Fibroblast of pulmonary artery (primary cell): ENCODE data around the gene POLR2L.

Experiments used
- DNase-seq: peaks from one replicate; pipeline ENCODE4 v3.0.0-alpha.2; 2010; ENCODE audit warnings: low read depth
- H3K4me3 ChIP-seq: replicated peaks from 2 replicates; pipeline ENCODE4 v1.5.1; 2011; ENCODE audit warnings: low read depth, mild to moderate bottlenecking, control low read depth, low read length, moderate library complexity
- CTCF ChIP-seq: IDR thresholded peaks from 2 replicates; pipeline ENCODE4 v1.5.1; 2011; ENCODE audit warnings: mild to moderate bottlenecking, control low read depth, low read length, inconsistent platforms; ENCODE audit errors: missing control alignments

Gene POLR2L

GRCh38 chr11:843818-844692, 1.7 kb upstream of the POLR2L start:
- TF ChIP-seq CTCF, result no peak
- peak; percentile 98 for DNase-seq
- H3K4me3 ChIP-seq, result peak overlapping the region; percentile 92

GRCh38 chr11:843086-843734, 881 bp upstream of the POLR2L start:
- no peak for DNase-seq
- peak overlapping the region; percentile 92 for H3K4me3 ChIP-seq
- TF ChIP-seq CTCF, result no peak

GRCh38 chr11:841981-842369, 354 bp downstream of the POLR2L start:
- DNase-seq, result no peak
- peak overlapping the region; percentile 92 for H3K4me3 ChIP-seq
- TF ChIP-seq CTCF, result no peak

GRCh38 chr11:839875-840617, 2.3 kb downstream of the POLR2L start:
- peak overlapping the region; percentile 92 for H3K4me3 ChIP-seq
- DNase-seq, result no peak
- TF ChIP-seq CTCF, result peak; percentile 24

- TF ChIP-seq CTCF, result no peak
- H3K4me3 ChIP-seq, result no peak overlapping the region
- DNase-seq, result no peak
Observed at GRCh38 chr11:839280-839623, 3.1 kb downstream of the POLR2L start.

- TF ChIP-seq CTCF, result no peak
- no peak overlapping the region for H3K4me3 ChIP-seq
- no peak for DNase-seq
Observed at GRCh38 chr11:838441-839279, 3.7 kb downstream of the POLR2L start.
